Uterus (tissue), 4 donors: Measurements from ENCODE around the gene KRT24. TPM values are rescaled to one million over a fixed set of nuclear protein-coding genes. Genes with fewer than 3 reads are reported as not detected.

Experiments
- DNase-seq, 2 donors: peaks; one replicate each; pipeline ENCODE4 v3.0.0-alpha.2; 2019 to 2020
- H3K27ac ChIP-seq, 2 donors: fragments of 200-600 bp; sonication (generic); 1 replicate in 1 of 2; 2 replicates in 1 of 2; pipeline ENCODE4 v1.5.1; 2016 to 2018
- H3K27me3 ChIP-seq, 2 donors: fragments of 200-600 bp; sonication (generic); one replicate each; pipeline ENCODE4 v1.5.1; 2018 to 2019; ENCODE audit warnings: control low read depth in 1 of 2
- H3K36me3 ChIP-seq, 2 donors: fragments of 200-600 bp; sonication (generic); one replicate each; pipeline ENCODE4 v1.5.1; 2019; ENCODE audit warnings: control low read depth in 1 of 2
- H3K4me1 ChIP-seq, 2 donors: fragments of 200-600 bp; sonication (generic); one replicate each; pipeline ENCODE4 v1.5.1; 2018 to 2019; ENCODE audit warnings: control low read depth in 1 of 2
- H3K4me3 ChIP-seq, 2 donors: fragments of 200-600 bp; sonication (generic); 1 replicate in 1 of 2; 2 replicates in 1 of 2; pipeline ENCODE4 v1.5.1; 2018 to 2019; ENCODE audit warnings: mild to moderate bottlenecking in 1 of 2
- H3K9me3 ChIP-seq, 2 donors: fragments of 200-600 bp; sonication (generic); one replicate each; pipeline ENCODE4 v1.5.1; 2019; ENCODE audit warnings: control low read depth in 1 of 2
- POLR2A ChIP-seq, 2 donors: fragments of 450-650 bp; IDR thresholded peaks; one replicate each; pipeline ENCODE4 v1.6.1; 2016; ENCODE audit warnings: antibody characterized with exemption in 2 of 2, mild to moderate bottlenecking in 1 of 2, moderate library complexity in 1 of 2
- intact Hi-C: fragments of 100-400 bp; cut with DNase I; formaldehyde crosslinking; loops from one replicate; pipeline ENCODE4 v1.15.1; 2023; ENCODE audit warnings: low total_unique reads
- total RNA-seq, 4 donors: library from RNA; depleted of rRNA in 3 of 4; stranded (reverse); fragments of >200 nt in 3 of 4; gene quantifications; one replicate each; pipeline versions ENCODE4 v1.1.0 to v1.2.4, GENCODE V29; 2014 to 2023
- TF ChIP-seq, protein P1 (sequence below), 4 experiments: fragments of 200-600 bp in 2 of 4; fragments of 450-650 bp in 2 of 4; sonication (generic) in 2 of 4; IDR thresholded peaks; one replicate each; pipeline ENCODE4 v1.5.1; 2016 to 2019; ENCODE audit warnings: antibody characterized with exemption in 4 of 4, mild to moderate bottlenecking in 2 of 4, moderate library complexity in 1 of 4
- donor health status: DM: yes; HTN: yes; CAD: no.

KRT24 gene
- total RNA-seq, 4 donors from 2014 or later: not detected

DNA sequence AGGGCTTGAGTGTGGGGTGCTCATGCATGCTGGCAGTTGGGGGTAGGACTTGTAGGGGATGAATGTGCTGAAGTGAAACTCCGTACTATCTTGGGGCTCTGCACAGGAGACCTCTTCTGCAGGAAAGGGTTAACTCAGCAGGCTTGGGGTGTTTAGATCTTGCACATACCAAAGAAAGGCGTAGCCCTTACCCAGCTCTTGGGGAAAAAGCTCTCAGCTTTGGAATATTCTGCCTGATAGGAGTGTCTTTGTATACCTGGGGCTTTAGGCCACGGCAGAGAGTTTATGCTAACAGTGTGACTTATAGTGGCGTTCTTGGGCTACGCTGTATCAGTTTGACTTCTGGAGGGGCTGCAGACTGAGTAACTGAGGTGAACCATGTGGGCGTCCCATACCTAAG is 30.5 kb upstream of the KRT24 start:
- DNase-seq: no peak
- Histone ChIP-seq H3K4me3 (no peak overlapping the region), H3K27me3 (no peaks in the 10 kb centered on the region), H3K9me3 (no peaks in the 10 kb centered on the region), H3K36me3 (no peaks in the 10 kb centered on the region), H3K27ac (no peak overlapping the region), H3K4me1 (no peaks in the 10 kb centered on the region)
- TF ChIP-seq POLR2A (IDR thresholded peaks at IDR 0.05): no peak
- TF ChIP-seq, protein P1, sequence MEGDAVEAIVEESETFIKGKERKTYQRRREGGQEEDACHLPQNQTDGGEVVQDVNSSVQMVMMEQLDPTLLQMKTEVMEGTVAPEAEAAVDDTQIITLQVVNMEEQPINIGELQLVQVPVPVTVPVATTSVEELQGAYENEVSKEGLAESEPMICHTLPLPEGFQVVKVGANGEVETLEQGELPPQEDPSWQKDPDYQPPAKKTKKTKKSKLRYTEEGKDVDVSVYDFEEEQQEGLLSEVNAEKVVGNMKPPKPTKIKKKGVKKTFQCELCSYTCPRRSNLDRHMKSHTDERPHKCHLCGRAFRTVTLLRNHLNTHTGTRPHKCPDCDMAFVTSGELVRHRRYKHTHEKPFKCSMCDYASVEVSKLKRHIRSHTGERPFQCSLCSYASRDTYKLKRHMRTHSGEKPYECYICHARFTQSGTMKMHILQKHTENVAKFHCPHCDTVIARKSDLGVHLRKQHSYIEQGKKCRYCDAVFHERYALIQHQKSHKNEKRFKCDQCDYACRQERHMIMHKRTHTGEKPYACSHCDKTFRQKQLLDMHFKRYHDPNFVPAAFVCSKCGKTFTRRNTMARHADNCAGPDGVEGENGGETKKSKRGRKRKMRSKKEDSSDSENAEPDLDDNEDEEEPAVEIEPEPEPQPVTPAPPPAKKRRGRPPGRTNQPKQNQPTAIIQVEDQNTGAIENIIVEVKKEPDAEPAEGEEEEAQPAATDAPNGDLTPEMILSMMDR (IDR thresholded peaks at IDR 0.05): no peak
- intact Hi-C loops: no loop called here

DNA sequence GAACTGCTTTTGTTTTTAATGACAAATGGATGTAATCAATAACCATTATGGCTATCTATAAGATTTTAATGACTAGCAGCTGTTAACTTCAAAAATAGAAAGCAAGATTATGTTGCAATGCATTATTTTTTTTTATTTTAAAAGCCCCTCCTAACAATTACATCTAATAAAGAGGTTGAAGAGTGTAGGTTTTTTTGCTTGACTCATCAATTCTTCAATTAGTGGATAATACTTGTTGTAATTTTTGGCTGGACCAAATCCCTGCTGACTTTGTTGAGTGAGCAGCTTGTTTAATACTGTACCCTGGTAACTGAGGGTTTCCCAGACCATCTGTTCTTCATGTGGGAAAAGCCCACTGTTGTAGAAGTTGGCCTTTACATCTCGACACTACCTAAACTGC is 27.4 kb upstream of the KRT24 start:
- TF ChIP-seq, protein P1 (IDR thresholded peaks at IDR 0.05): no peak
- no peak for TF ChIP-seq POLR2A (IDR thresholded peaks at IDR 0.05)
- no peak overlapping the region for H3K4me3 ChIP-seq
- H3K4me1 ChIP-seq: no peaks in the 10 kb centered on the region
- no peaks in the 10 kb centered on the region for H3K27me3 ChIP-seq
- H3K36me3 ChIP-seq: no peaks in the 10 kb centered on the region
- no peak overlapping the region for H3K27ac ChIP-seq
- intact Hi-C loops: no loop called here
- no peaks in the 10 kb centered on the region for H3K9me3 ChIP-seq
- no peak for DNase-seq

DNA sequence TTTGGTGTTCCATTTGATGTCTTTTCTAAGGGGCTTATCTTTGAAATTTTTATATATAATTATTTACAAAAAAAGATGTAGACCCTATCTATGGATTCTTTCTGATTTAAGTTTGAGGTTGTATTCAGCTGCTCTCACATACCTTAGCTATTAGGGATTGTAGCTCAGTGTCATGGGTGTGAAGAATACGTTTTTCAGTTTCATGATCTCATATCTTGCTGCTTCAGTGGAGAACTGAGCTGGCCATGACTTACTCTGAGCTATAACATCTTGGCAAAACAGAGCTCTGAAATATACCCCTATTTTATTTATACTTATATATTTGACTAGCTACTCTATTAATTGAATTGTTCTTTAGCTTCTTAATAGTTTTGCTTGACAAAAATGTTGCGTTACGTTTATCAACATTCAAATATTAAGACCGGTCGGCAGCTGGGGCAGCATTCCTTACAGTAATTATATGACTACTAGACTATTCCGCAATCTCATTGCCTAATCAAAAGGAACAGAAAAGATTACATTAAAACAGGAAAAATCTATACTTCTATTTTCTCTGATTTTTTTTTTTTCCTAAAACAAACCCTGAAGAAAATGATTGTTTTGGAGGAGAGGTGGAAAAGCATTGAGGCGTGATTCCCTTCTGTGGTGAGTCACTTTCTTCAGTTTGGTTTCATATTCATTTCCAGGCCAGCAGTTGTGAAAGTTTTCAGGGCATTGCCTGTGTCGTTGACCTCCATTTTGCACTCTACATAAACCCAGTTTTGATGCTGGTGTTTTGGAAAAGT is 24.1 kb upstream of the KRT24 start:
- no peak overlapping the region for H3K27ac ChIP-seq
- TF ChIP-seq POLR2A (IDR thresholded peaks at IDR 0.05): no peak
- TF ChIP-seq, protein P1 (IDR thresholded peaks at IDR 0.05): no peak
- H3K9me3 ChIP-seq: no peaks in the 10 kb centered on the region
- H3K4me1 ChIP-seq: no peaks in the 10 kb centered on the region
- H3K4me3 ChIP-seq: no peak overlapping the region
- DNase-seq: no peak
- H3K36me3 ChIP-seq: no peaks in the 10 kb centered on the region
- intact Hi-C loops: no loop called here
- H3K27me3 ChIP-seq: no peaks in the 10 kb centered on the region

DNA sequence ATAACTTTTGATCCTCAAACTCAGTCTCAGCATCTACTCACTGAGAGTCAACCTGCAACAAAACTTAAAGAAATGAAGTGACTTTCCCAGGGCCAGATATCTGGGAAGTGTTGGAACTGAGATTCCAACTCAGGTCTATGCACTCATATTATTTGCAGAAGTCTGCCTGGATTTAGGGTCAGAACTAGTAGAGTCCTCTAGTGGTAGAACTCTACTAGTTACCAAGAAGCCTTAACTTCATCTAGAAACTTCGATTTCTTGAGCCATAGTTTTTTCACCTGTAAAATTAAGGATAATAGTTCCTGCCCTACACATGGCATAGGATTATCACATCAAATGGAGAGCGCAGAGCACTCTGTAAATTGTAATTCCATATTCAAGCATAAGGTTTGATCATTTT is 23.4 kb upstream of the KRT24 start:
- no peaks in the 10 kb centered on the region for H3K36me3 ChIP-seq
- no peaks in the 10 kb centered on the region for H3K27me3 ChIP-seq
- TF ChIP-seq, protein P1 (IDR thresholded peaks at IDR 0.05): peak in 3 of 4 experiments; percentile 21 to 30 (median 27)
- TF ChIP-seq POLR2A (IDR thresholded peaks at IDR 0.05): no peak
- H3K27ac ChIP-seq: no peak overlapping the region
- no peak overlapping the region for H3K4me3 ChIP-seq
- H3K9me3 ChIP-seq: no peaks in the 10 kb centered on the region
- no peak for DNase-seq
- intact Hi-C loops: no loop called here
- no peaks in the 10 kb centered on the region for H3K4me1 ChIP-seq

DNA sequence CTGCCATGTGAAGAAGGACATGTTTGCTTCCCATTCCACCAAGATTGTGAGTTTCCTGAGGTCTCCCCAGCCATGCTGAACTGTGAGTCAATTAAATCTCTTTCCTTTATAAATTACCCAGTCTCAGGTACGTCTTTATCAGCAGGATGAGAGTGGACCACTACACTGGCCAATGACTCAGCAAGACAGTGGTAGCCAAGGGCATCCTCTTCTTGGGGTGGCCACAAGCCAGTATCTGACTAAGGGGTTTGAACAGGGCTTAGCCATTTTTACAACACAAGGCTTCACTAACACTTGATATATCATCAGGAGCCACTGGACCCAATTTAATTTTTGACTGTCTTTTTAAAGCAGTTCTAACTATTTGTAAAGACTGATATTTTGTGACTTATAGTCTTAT is 21.1 kb upstream of the KRT24 start:
- intact Hi-C loops: no loop called here
- DNase-seq: no peak
- Histone ChIP-seq H3K27me3 (no peaks in the 10 kb centered on the region), H3K36me3 (no peaks in the 10 kb centered on the region), H3K27ac (no peak overlapping the region), H3K4me1 (peaks cover 0 to 5% of the 10 kb centered on the region in 2 donors), H3K9me3 (no peaks in the 10 kb centered on the region), H3K4me3 (no peak overlapping the region)
- TF ChIP-seq POLR2A (IDR thresholded peaks at IDR 0.05): no peak
